Left lobe of liver (tissue), 2 donors: ENCODE measurements around the gene CSPG4. TPM values are rescaled to one million over a fixed set of nuclear protein-coding genes. Genes with fewer than 3 reads are reported as not detected.

Experiments
- ATAC-seq: fragments of 200-7000 bp; cut with Tn5 transposase; one replicate; pipeline ENCODE4 v1.9.1; 2020; ENCODE audit warnings: mild to moderate bottlenecking, moderate library complexity
- DNase-seq: peaks from one replicate; pipeline ENCODE4 v3.0.0-alpha.2; 2020; ENCODE audit warnings: low spot score
- total RNA-seq: library from RNA; stranded (reverse); gene quantifications from one replicate; pipeline ENCODE4 v1.2.1, GENCODE V29; 2021
- donor health status: DM: no; HTN: no; CAD: no; lungs with moderate emphysema.
- donor health status: DM: no; HTN: yes; CAD: no.

The CSPG4 gene
- total RNA-seq, 1 donor from 2014 or later, result 0.23 TPM

- no peak for DNase-seq
- no peak for ATAC-seq
These were observed 39.8 kb downstream of the CSPG4 start for GRCh38 chr15:75672646-75673425.

GRCh38 chr15:75671730-75672602 is 40.7 kb downstream of the CSPG4 start:
- DNase-seq (no peak), ATAC-seq (no peak)

GRCh38 chr15:75669879-75670212 is 42.8 kb downstream of the CSPG4 start:
- DNase-seq, result no peak
- no peak for ATAC-seq

- no peak for ATAC-seq
- DNase-seq, result no peak
These were observed 43.3 kb downstream of the CSPG4 start for GRCh38 chr15:75669191-75669878.

GRCh38 chr15:75666823-75667501 is 45.7 kb downstream of the CSPG4 start:
- no peak for DNase-seq

GRCh38 chr15:75663931-75664421 is 48.7 kb downstream of the CSPG4 start:
- ATAC-seq (peak; percentile 62), DNase-seq (no peak)

More at GRCh38 chr15:75666823-75667501, 45.7 kb downstream of the CSPG4 start:
- no peak for ATAC-seq

GRCh38 chr15:75662823-75663519 is 49.7 kb downstream of the CSPG4 start:
- ATAC-seq (no peak), DNase-seq (no peak)

- ATAC-seq, result no peak
- DNase-seq, result no peak
These were observed 50.9 kb downstream of the CSPG4 start for GRCh38 chr15:75661756-75662140.

- DNase-seq, result peak; percentile 76
- ATAC-seq, result peak; percentile 81
These were observed 51.4 kb downstream of the CSPG4 start for GRCh38 chr15:75661100-75661755.

- no peak for ATAC-seq
- DNase-seq, result no peak
These were observed 52.6 kb downstream of the CSPG4 start for GRCh38 chr15:75659928-75660645.

- DNase-seq (no peak), ATAC-seq (no peak)
These were observed 53.4 kb downstream of the CSPG4 start for GRCh38 chr15:75659141-75659771.

GRCh38 chr15:75656813-75657212 is 55.8 kb downstream of the CSPG4 start:
- no peak for DNase-seq
- ATAC-seq, result no peak

GRCh38 chr15:75656331-75656730 is 56.3 kb downstream of the CSPG4 start:
- no peak for DNase-seq
- no peak for ATAC-seq

- ATAC-seq (no peak), DNase-seq (no peak)
These were observed 56.7 kb downstream of the CSPG4 start for GRCh38 chr15:75655931-75656330.

- no peak for ATAC-seq
- DNase-seq, result no peak
These were observed 58.3 kb downstream of the CSPG4 start for GRCh38 chr15:75654201-75654907.

GRCh38 chr15:75653347-75653913 is 59.2 kb downstream of the CSPG4 start:
- DNase-seq, result no peak
- ATAC-seq, result no peak

- DNase-seq, result no peak
- no peak for ATAC-seq
These were observed 60.7 kb downstream of the CSPG4 start for GRCh38 chr15:75651810-75652543.
